ENCODE data around the gene MAST2. TPM values are rescaled to one million over a fixed set of nuclear protein-coding genes. Genes with fewer than 3 reads are reported as not detected.
"Not testable (repeated sequence)": the region's sequence is repeated elsewhere in the genome, so short reads cannot be mapped to it uniquely, and the experiment has no call there.

The MAST2 gene
- total RNA-seq, 2 donors from 2014 or later = 44.5 to 52.1 TPM

DNA sequence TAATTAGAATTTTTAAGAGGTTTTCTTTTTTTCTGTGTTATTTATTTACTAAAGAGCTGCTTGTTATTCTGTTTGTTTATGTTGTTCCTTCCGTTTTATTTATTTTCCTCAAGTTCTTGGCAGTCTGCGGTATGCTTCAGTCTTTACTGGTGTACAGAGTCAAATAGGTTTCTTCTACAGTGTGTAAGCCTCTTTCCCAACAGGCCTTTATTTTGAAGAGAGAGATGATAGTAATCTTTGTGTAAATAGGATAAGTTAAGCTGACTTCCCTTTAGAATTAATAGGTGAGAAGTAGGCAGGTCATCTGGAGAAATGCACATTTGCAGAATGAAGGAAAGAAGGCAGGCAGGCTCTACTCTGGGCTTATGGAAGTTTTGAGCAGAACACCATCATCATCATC lies 23.8 kb downstream of the MAST2 start:
- TF ChIP-seq, protein P1, sequence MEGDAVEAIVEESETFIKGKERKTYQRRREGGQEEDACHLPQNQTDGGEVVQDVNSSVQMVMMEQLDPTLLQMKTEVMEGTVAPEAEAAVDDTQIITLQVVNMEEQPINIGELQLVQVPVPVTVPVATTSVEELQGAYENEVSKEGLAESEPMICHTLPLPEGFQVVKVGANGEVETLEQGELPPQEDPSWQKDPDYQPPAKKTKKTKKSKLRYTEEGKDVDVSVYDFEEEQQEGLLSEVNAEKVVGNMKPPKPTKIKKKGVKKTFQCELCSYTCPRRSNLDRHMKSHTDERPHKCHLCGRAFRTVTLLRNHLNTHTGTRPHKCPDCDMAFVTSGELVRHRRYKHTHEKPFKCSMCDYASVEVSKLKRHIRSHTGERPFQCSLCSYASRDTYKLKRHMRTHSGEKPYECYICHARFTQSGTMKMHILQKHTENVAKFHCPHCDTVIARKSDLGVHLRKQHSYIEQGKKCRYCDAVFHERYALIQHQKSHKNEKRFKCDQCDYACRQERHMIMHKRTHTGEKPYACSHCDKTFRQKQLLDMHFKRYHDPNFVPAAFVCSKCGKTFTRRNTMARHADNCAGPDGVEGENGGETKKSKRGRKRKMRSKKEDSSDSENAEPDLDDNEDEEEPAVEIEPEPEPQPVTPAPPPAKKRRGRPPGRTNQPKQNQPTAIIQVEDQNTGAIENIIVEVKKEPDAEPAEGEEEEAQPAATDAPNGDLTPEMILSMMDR (IDR thresholded peaks at IDR 0.05) = no peak
- Histone ChIP-seq H3K9me3 (no peaks in the 10 kb centered on the region), H3K27ac (no peak overlapping the region), H3K27me3 (no peaks in the 10 kb centered on the region), H3K4me1 (no peaks in the 10 kb centered on the region), H3K4me3 (no peak overlapping the region), H3K36me3 (peaks cover 6% of the 10 kb centered on the region)
- no peak for DNase-seq (ENCODE audit: low spot score)

DNA sequence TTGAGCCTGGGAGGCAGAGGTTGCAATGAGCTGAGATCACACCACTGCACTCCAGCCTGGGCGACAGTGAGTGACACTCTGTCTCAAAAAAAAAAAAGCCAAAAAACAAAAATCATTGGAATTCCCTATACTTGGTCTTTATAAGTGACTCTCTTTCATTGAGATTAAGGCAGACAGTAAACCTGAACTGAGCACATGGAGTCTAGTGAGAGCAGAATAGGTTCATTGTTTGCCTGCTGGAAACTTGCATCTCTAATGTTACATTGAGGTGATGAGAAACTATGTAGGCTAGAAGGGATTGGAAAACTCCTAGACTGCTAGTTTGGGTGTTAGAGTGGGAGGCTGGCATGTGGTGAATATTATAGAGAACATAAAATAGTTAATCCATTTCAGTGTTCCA lies 25.4 kb downstream of the MAST2 start:
- no peaks in the 10 kb centered on the region for H3K9me3 ChIP-seq
- no peaks in the 10 kb centered on the region for H3K27me3 ChIP-seq
- DNase-seq (ENCODE audit: low spot score) = no peak
- TF ChIP-seq, protein P1 (IDR thresholded peaks at IDR 0.05) = no peak
- no peak overlapping the region for H3K27ac ChIP-seq
- no peaks in the 10 kb centered on the region for H3K4me1 ChIP-seq
- H3K36me3 ChIP-seq = peaks cover 6% of the 10 kb centered on the region
- H3K4me3 ChIP-seq = no peak overlapping the region

DNA sequence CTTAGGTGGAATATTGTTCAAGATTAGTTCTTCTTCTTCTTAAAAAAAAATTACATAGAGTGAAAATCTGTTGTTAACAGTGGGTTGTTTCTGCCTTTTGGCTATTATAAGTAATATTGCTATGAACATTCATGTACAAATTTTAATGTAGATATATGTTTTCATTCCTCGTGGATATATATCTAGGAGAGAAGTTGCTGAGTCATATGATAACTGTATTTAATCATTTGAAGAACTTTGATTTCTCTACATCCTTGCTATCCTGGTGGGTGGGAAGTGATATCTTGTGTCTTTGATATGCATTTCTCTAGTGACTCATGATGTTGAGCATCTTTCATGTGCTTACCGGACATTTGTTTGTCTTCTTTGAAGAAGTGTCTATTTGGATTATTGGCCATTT lies 29.9 kb downstream of the MAST2 start:
- no peak for DNase-seq (ENCODE audit: low spot score)
- H3K9me3 ChIP-seq = no peaks in the 10 kb centered on the region
- no peaks in the 10 kb centered on the region for H3K36me3 ChIP-seq
- TF ChIP-seq, protein P1 (IDR thresholded peaks at IDR 0.05) = no peak
- no peak overlapping the region for H3K27ac ChIP-seq
- H3K4me3 ChIP-seq = no peak overlapping the region
- no peaks in the 10 kb centered on the region for H3K4me1 ChIP-seq
- no peaks in the 10 kb centered on the region for H3K27me3 ChIP-seq

DNA sequence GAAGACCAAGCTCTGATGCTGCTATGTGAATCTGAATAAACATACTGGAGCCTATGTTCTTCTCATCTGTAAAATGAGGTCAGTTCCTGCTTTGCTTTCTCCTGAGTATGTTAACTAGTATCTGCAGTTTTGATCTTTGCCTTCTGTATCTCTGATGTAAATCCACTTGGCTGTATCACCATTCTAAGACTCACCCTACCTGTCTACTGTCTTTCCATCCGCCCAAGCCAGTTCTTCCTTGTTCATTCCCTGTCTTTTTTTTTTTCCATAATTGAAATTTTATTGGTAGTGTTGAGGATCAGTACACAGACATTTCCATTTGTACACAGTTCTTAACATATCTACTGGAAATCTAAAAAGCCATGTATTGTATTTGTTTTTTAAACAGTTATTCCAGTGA lies 31.3 kb downstream of the MAST2 start:
- no peaks in the 10 kb centered on the region for H3K27me3 ChIP-seq
- H3K36me3 ChIP-seq = no peaks in the 10 kb centered on the region
- TF ChIP-seq, protein P1 (IDR thresholded peaks at IDR 0.05) = no peak
- no peaks in the 10 kb centered on the region for H3K4me1 ChIP-seq
- no peaks in the 10 kb centered on the region for H3K9me3 ChIP-seq
- no peak overlapping the region for H3K27ac ChIP-seq
- H3K4me3 ChIP-seq = no peak overlapping the region
- DNase-seq (ENCODE audit: low spot score) = no peak

DNA sequence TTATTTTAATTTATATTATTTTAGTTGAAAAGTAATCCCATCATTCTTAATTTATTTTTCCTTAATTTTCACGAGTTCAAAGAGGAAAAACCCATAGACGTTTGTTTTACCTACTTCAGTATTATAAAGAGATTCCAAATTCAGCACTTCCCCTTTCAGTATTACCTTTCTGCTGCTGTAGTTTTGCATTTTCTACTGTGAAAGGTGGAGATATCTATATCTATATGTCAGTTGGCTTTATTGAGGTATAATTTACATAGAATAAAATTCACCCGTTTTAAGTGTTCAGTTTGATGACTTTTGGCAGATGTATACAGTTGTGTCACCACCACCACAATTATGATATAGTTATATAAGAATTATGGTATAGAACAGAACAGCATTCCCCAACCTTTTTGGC lies 33.0 kb downstream of the MAST2 start:
- Histone ChIP-seq H3K9me3 (no peaks in the 10 kb centered on the region), H3K27ac (no peak overlapping the region), H3K36me3 (no peaks in the 10 kb centered on the region), H3K4me3 (no peak overlapping the region), H3K4me1 (no peaks in the 10 kb centered on the region), H3K27me3 (no peaks in the 10 kb centered on the region)
- no peak for DNase-seq (ENCODE audit: low spot score)
- TF ChIP-seq, protein P1 (IDR thresholded peaks at IDR 0.05) = no peak

DNA sequence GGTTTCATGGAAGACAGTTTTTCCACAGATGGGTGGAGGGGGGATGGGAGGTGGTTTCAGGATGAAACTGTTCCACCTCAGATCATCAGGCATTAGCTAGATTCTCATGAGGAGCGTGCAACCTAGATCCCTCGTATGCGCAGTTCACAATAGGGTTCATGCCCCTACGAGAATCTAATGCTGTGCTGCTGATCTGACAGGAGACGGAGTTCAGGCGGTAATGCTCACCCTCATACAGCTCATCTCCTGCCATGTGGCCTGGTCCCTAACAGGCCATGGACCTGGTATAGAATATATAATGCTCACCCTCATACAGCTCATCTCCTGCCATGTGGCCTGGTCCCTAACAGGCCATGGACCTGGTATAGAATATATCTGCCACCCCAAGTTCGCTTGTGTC lies 33.4 kb downstream of the MAST2 start:
- not testable (repeated sequence) for H3K36me3 ChIP-seq; H3K9me3 ChIP-seq; H3K27me3 ChIP-seq; H3K4me3 ChIP-seq; DNase-seq (ENCODE audit: low spot score); H3K4me1 ChIP-seq; H3K27ac ChIP-seq

DNA sequence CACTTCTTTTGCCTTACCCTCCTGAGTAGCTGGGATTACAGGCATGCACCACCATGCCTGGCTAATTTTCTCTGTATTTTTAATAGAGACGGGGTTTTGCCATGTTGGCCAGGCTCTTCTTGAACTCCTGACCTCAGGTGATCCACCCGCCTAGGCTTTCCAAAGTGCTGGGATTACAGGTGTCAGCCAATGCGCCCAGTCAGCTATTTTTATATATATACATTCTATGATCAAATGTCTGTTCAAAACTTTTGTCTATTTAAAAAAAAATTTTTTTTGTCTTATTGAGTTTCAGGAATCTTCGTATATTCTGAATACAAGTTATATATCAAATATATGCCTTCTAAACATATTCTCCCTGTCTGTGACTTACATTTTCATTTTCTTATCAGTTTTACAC lies 34.9 kb downstream of the MAST2 start:
- not testable (repeated sequence) for H3K4me3 ChIP-seq; H3K36me3 ChIP-seq; H3K9me3 ChIP-seq; H3K27ac ChIP-seq; H3K4me1 ChIP-seq; DNase-seq (ENCODE audit: low spot score); H3K27me3 ChIP-seq

All from right atrium auricular region (tissue), 2 donors.